Ishikawa (cell line): ENCODE data around the gene ORM2.

Source experiments
- EGR1 ChIP-seq: IDR thresholded peaks from 2 replicates; pipeline ENCODE4 v1.6.1; 2012
- TAF1 ChIP-seq: IDR thresholded peaks from 2 replicates; pipeline ENCODE4 v1.6.1; 2012; ENCODE audit warnings: low read depth, mild to moderate bottlenecking
- TCF12 ChIP-seq: IDR thresholded peaks from 2 replicates; pipeline ENCODE4 v1.6.1; 2012; ENCODE audit warnings: low read depth

DNA sequence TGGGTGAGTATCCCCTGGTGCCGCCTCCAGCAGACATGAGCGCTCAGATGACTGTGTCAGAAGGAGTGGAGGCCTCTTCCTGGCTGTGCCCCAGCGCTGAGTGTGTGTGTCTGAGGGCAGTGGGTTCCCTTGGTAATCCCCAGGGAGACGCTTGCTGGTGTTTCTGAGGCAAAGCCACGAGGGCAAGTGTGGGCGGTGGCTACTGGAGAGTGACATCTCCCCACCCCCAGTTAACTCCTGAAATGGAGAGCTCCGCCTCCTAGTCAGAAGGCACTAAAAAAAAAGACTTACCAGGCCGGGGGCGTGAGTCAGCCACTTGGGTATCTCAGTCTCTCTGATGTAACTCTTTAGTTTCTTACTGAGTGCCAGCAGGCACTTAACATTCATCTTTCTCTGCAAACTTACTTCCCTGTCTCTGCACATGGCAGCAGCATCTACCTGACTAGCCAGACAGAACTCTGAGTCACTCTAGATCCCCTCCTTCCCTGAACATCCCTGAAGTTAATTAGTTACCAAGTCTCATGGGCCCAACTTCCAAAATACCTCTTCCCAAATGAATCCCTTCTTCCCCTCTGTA, 19.3 kb downstream of the ORM2 start:
- TF ChIP-seq TAF1 (no peak), EGR1 (peak; percentile 80), TCF12 (0 out of 2 replicates have a peak, but pooled peaks have one; percentile 30)
